ENCODE measurements around the gene SPRYD4. TPM values are rescaled to one million over a fixed set of nuclear protein-coding genes. Genes with fewer than 3 reads are reported as not detected.

Gene SPRYD4
- total and polyA plus RNA-seq, 2 donors (not counting 1 experiment from before 2014, with no cell fraction given), result 3.7 to 7.4 TPM

GRCh38 chr12:56448860-56449621 is 19.3 kb upstream of the SPRYD4 start, which contains the start of gene TIMELESS:
Gene TIMELESS, minus strand, starts transcription at chr12:56449426. Its CDS starts 15,256 bp downstream, at chr12:56434170.
- intact Hi-C loops (cut with micrococcal nuclease), result loop anchor here (1.0 to 5.0 kb wide), 11 partner anchors 11 to 476 kb away; partner anchors contain the start of genes GLS2, SPRYD4 and STAT2
- ChIA-PET CTCF (interaction anchor here (0.7 to 4.2 kb wide), 13 partner anchors 12 to 330 kb away, joined by 3 to 32 read pairs (median 4); partner anchors contain the start of genes ANKRD52, CNPY2, IL23A and SMARCC2), POLR2A (interaction anchor here (0.5 to 2.0 kb wide), 12 partner anchors 12 to 988 kb away, joined by 3 to 21 read pairs (median 6); partner anchors contain the start of genes CNPY2, COQ10A, IL23A and STAT2)
- H3K36me3 ChIP-seq (replicated peaks in 1 of 2; ENCODE audit: control extremely low read depth in 1 of 2, control insufficient read depth in 1 of 2, extremely low read depth in 1 of 2, insufficient read depth in 2 of 2, low read length in 1 of 2), result no peaks in the 10 kb centered on the region
- under 1% methylated on average over 56 of the region's 58 CpGs for WGBS (ENCODE audit: insufficient coverage)
- H3K4me3 Mint-ChIP-seq, result peak within 1 kb of the TSS; percentile 90
- H3K27me3 Mint-ChIP-seq, result no peaks in the 10 kb centered on the region
- H3K79me2 ChIP-seq (ENCODE audit: control insufficient read depth, insufficient read depth, low read length), result peaks cover 51% of the 10 kb centered on the region
- H3K9ac ChIP-seq (ENCODE audit: low read length), result peak within 1 kb of the TSS; percentile 78
- H2AFZ ChIP-seq (ENCODE audit: insufficient read depth, low read depth, low read length, poor library complexity, severe bottlenecking), result peak within 1 kb of the TSS; percentile 96
- peaks cover 23% of the 10 kb centered on the region for H3K4me1 Mint-ChIP-seq
- peak within 1 kb of the TSS; percentile 53 to 85 for H3K27ac ChIP-seq (ENCODE audit: low read length in 2 of 2)
- H3K27me3 ChIP-seq (replicated peaks in 1 of 4; ENCODE audit: control extremely low read depth in 1 of 4, control insufficient read depth in 3 of 4, insufficient read depth in 4 of 4, low read length in 3 of 4), result no peaks in the 10 kb centered on the region
- DNase-seq, result peak; percentile 95
- H3K9me3 ChIP-seq (ENCODE audit: control extremely low read depth in 1 of 3, control insufficient read depth in 2 of 3, insufficient read depth in 1 of 3, low read length in 2 of 3), result no peaks in the 10 kb centered on the region
- peak within 1 kb of the TSS; percentile 92 for H3K27ac Mint-ChIP-seq
- H3K4me1 ChIP-seq (ENCODE audit: control insufficient read depth in 2 of 2, insufficient read depth in 2 of 2, low read length in 2 of 2), result peaks cover 10 to 12% of the 10 kb centered on the region in 2 donors
- TF ChIP-seq CTCF (IDR thresholded peaks at IDR 0.05) (no peak), EZH2 (IDR thresholded peaks at IDR 0.05; ENCODE audit: borderline replicate concordance, insufficient read depth, low read depth, low read length, poor library complexity, severe bottlenecking) (no peak)
- peaks cover 3% of the 10 kb centered on the region for H3K9me3 Mint-ChIP-seq (ENCODE audit: insufficient read depth)
- peak within 1 kb of the TSS; percentile 69 to 98 (median 83) for H3K4me3 ChIP-seq (ENCODE audit: control extremely low read depth in 1 of 5, extremely low read depth in 1 of 5, insufficient read depth in 1 of 5, low read depth in 2 of 5, low read length in 4 of 5)
- no peaks in the 10 kb centered on the region for H4K20me1 ChIP-seq (ENCODE audit: control insufficient read depth, insufficient read depth, low read length, poor library complexity, severe bottlenecking)
- peak within 1 kb of the TSS; percentile 73 for H3K4me2 ChIP-seq (replicated peaks; ENCODE audit: low read depth, low read length, poor library complexity, severe bottlenecking)
- ATAC-seq (ENCODE audit: low read depth), result peak; percentile 96
